ENCODE measurements around the gene CTRL. TPM values are rescaled to one million over a fixed set of nuclear protein-coding genes. Genes with fewer than 3 reads are reported as not detected.

The CTRL gene
- total and polyA plus RNA-seq, 7 donors: 0.71 to 2.1 (median 1.2) TPM; not detected in 3

DNA sequence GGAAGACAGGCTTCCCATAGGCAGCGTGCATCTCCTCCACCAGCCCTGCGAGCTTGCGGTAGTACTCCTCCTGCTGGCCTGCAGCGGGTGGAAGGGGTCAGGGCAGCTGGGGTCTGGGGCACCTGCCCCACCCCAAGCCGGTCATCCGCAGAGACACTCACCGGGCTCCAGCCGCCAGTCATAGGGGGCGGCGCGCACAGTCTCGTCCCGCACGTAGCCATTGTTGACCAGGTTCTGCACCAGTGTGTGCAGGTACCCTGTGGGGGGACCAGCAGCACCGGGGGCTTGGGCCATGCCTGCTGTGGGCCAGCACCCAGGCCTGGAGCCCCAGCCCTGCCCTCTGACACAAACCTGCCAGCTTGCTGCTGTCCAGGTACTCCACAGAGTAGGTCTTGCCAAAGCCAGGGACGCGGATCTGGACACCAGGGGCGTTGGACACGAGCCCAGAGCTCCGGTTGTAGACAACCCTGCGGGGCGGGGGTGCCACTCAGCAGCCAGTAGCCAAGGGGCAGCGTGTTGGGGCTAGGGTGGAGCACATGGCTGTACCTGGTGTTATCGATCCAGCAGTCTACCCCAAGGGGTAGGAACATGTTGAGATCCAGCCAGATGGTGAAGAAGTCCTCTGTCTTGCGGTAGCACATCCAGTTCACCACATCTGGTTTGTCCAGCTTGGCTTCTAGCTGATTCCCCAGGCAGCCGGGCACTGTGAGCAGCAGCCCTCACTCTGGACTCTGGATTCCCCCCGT lies 11.0 kb upstream of the CTRL start:
- peaks cover 0 to 46% (median 38%) of the 10 kb centered on the region in 4 donors for H3K4me1 ChIP-seq
- peak in 1 of 4 donors; percentile 38 for TF ChIP-seq POLR2AphosphoS5 (IDR thresholded peaks at IDR 0.05)
- no peak for TF ChIP-seq POLR2A (IDR thresholded peaks at IDR 0.05)
- intact Hi-C loops (cut with DNase I): no loop called here
- 76 to 91% methylated on average over 27 of the region's 27 CpGs for WGBS, 2 donors
- H3K27me3 ChIP-seq: no peaks in the 10 kb centered on the region
- H3K4me3 ChIP-seq: no peak overlapping the region
- H3K36me3 ChIP-seq: peaks cover 26 to 66% (median 39%) of the 10 kb centered on the region in 4 donors
- peak overlapping the region; percentile 70 to 85 (median 84) for H3K27ac ChIP-seq
- DNase-seq: no peak
- H3K9me3 ChIP-seq: no peaks in the 10 kb centered on the region

- DNase-seq: no peak
- no peaks in the 10 kb centered on the region for H3K27me3 ChIP-seq
- no peak overlapping the region for H3K4me3 ChIP-seq
- no peaks in the 10 kb centered on the region for H3K9me3 ChIP-seq
- H3K36me3 ChIP-seq: peaks cover 21 to 60% (median 34%) of the 10 kb centered on the region in 4 donors
- TF ChIP-seq POLR2AphosphoS5 (IDR thresholded peaks at IDR 0.05) (no peak), EP300 (IDR thresholded peaks at IDR 0.05) (no peak), CTCF (IDR thresholded peaks at IDR 0.05) (peak; percentile 22 to 55 (median 50)), POLR2A (IDR thresholded peaks at IDR 0.05) (no peak)
- peak overlapping the region in 3 of 4 donors; percentile 70 to 85 (median 84) for H3K27ac ChIP-seq
- intact Hi-C loops (cut with DNase I): no loop called here
- WGBS, 2 donors: 57 to 78% methylated on average over 6 of the region's 6 CpGs
- H3K4me1 ChIP-seq: peaks cover 0 to 51% (median 42%) of the 10 kb centered on the region in 4 donors
Measured at GRCh38 chr16:67942200-67942509, 10.5 kb upstream of the CTRL start.

GRCh38 chr16:67941469-67942199 lies 10.0 kb upstream of the CTRL start:
- H3K27ac ChIP-seq: peak overlapping the region; percentile 22 to 85 (median 77)
- H3K36me3 ChIP-seq: peaks cover 16 to 55% (median 29%) of the 10 kb centered on the region in 4 donors
- no peak overlapping the region for H3K4me3 ChIP-seq
- no peak for DNase-seq
- no peaks in the 10 kb centered on the region for H3K27me3 ChIP-seq
- TF ChIP-seq POLR2A (IDR thresholded peaks at IDR 0.05) (no peak), POLR2AphosphoS5 (IDR thresholded peaks at IDR 0.05) (no peak), CTCF (IDR thresholded peaks at IDR 0.05) (no peak), EP300 (IDR thresholded peaks at IDR 0.05) (no peak)
- intact Hi-C loops (cut with DNase I): no loop called here
- WGBS, 2 donors: 58 to 75% methylated on average over 9 of the region's 9 CpGs
- peaks cover 0 to 55% (median 47%) of the 10 kb centered on the region in 4 donors for H3K4me1 ChIP-seq
- no peaks in the 10 kb centered on the region for H3K9me3 ChIP-seq

GRCh38 chr16:67940446-67941089 lies 8.9 kb upstream of the CTRL start:
- intact Hi-C loops (cut with DNase I): no loop called here
- peaks cover 0 to 54% (median 44%) of the 10 kb centered on the region in 4 donors for H3K4me1 ChIP-seq
- no peak for TF ChIP-seq POLR2A (IDR thresholded peaks at IDR 0.05)
- TF ChIP-seq CTCF (IDR thresholded peaks at IDR 0.05): no peak
- no peak for TF ChIP-seq POLR2AphosphoS5 (IDR thresholded peaks at IDR 0.05)
- no peak for TF ChIP-seq EP300 (IDR thresholded peaks at IDR 0.05)

More at GRCh38 chr16:67940446-67941089, 8.9 kb upstream of the CTRL start:
- no peak overlapping the region for H3K4me3 ChIP-seq
- DNase-seq: no peak
- H3K27me3 ChIP-seq: no peaks in the 10 kb centered on the region
- peak overlapping the region in 1 of 4 donors; percentile 7 for H3K27ac ChIP-seq
- peaks cover 5 to 45% (median 18%) of the 10 kb centered on the region in 4 donors for H3K36me3 ChIP-seq
- H3K9me3 ChIP-seq: no peaks in the 10 kb centered on the region
- WGBS, 2 donors: 91 to 96% methylated on average over 5 of the region's 5 CpGs
